Breast epithelium (tissue), 4 donors: ENCODE results near the gene CNEP1R1. TPM values are rescaled to one million over a fixed set of nuclear protein-coding genes. Genes with fewer than 3 reads are reported as not detected.

Experiments used
- DNase-seq, 2 donors: peaks; one replicate each; pipeline ENCODE4 v3.0.0-alpha.2; 2019; ENCODE audit warnings: low spot score in 2 of 2
- H3K27ac ChIP-seq, 2 donors: fragments of 200-600 bp; sonication (generic) in 1 of 2; one replicate each; pipeline ENCODE4 v1.5.1; 2016 to 2019; ENCODE audit warnings: mild to moderate bottlenecking in 1 of 2
- H3K27me3 ChIP-seq, 2 donors: fragments of 200-600 bp; sonication (generic) in 1 of 2; one replicate each; pipeline versions ENCODE4 v1.5.1 to v1.6.0; 2017 to 2019; ENCODE audit warnings: control low read depth in 1 of 2, mild to moderate bottlenecking in 1 of 2
- H3K36me3 ChIP-seq: fragments of 200-600 bp; one replicate; pipeline ENCODE4 v1.5.1; 2019
- H3K4me1 ChIP-seq, 2 donors: fragments of 200-600 bp; sonication (generic); one replicate each; pipeline ENCODE4 v1.5.1; 2016 to 2019; ENCODE audit warnings: control low read depth in 1 of 2
- H3K4me3 ChIP-seq, 3 donors: fragments of 200-600 bp; sonication (generic); 1 replicate in 2 of 3; 2 replicates in 1 of 3; pipeline ENCODE4 v1.5.1; 2016 to 2019; ENCODE audit warnings: mild to moderate bottlenecking in 3 of 3, moderate library complexity in 2 of 3
- H3K9me3 ChIP-seq, 2 donors: fragments of 200-600 bp; sonication (generic) in 1 of 2; one replicate each; pipeline ENCODE4 v1.5.1; 2016 to 2019; ENCODE audit warnings: control low read depth in 1 of 2
- POLR2A ChIP-seq: fragments of 450-650 bp; IDR thresholded peaks from one replicate; pipeline ENCODE4 v1.6.1; 2016; ENCODE audit warnings: antibody characterized with exemption, mild to moderate bottlenecking, moderate library complexity
- POLR2AphosphoS5 ChIP-seq, 3 donors: sonication (generic); formaldehyde crosslinking; IDR thresholded peaks; one replicate each; pipeline ENCODE4 v1.6.1; 2017; ENCODE audit warnings: antibody characterized with exemption in 3 of 3
- intact Hi-C: fragments of 100-400 bp; cut with DNase I; formaldehyde crosslinking; loops from one replicate; pipeline ENCODE4 v1.15.1; 2023; ENCODE audit warnings: low total_unique reads
- total RNA-seq, 3 donors: library from RNA; depleted of rRNA; stranded (reverse); fragments of >200 nt; gene quantifications; one replicate each; pipeline ENCODE4 v1.1.0, GENCODE V29; 2016
- TF ChIP-seq, protein P1 (sequence below), 3 donors: fragments of 450-650 bp; IDR thresholded peaks; one replicate each; pipeline ENCODE4 v1.5.1; 2016 to 2017; ENCODE audit warnings: antibody characterized with exemption in 3 of 3, mild to moderate bottlenecking in 3 of 3, moderate library complexity in 3 of 3

The CNEP1R1 gene
- total RNA-seq, 3 donors from 2014 or later: 16.5 to 20.8 (median 17.4) TPM

DNA sequence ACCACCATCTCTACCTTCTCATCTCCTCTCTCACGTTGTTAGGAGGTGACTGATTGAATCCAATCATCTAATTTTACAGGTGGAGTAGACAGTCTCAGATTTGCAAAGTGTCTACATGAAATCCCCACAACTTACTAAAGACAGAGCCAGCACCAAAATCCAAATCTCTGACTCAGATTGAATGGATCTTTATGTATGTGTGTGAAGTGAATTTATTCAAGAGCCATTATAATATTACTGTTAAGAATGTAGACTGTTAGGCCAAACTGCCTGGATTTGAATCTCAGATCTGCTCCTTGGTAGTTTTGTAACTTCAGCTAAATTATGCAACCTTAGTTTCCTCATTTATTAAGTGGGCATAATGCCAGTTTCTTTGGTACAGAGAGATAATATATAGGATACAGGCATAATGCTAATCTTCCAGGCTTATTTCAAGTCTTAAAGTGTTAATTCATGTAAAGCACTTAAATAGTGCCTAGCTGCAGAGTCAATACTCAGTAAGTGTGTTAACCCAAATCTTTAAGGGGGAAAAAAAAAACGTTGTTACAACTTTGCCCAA lies 12.7 kb downstream of the CNEP1R1 start:
- TF ChIP-seq POLR2AphosphoS5 (IDR thresholded peaks at IDR 0.05) (no peak), POLR2A (no peak)
- TF ChIP-seq, protein P1, sequence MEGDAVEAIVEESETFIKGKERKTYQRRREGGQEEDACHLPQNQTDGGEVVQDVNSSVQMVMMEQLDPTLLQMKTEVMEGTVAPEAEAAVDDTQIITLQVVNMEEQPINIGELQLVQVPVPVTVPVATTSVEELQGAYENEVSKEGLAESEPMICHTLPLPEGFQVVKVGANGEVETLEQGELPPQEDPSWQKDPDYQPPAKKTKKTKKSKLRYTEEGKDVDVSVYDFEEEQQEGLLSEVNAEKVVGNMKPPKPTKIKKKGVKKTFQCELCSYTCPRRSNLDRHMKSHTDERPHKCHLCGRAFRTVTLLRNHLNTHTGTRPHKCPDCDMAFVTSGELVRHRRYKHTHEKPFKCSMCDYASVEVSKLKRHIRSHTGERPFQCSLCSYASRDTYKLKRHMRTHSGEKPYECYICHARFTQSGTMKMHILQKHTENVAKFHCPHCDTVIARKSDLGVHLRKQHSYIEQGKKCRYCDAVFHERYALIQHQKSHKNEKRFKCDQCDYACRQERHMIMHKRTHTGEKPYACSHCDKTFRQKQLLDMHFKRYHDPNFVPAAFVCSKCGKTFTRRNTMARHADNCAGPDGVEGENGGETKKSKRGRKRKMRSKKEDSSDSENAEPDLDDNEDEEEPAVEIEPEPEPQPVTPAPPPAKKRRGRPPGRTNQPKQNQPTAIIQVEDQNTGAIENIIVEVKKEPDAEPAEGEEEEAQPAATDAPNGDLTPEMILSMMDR (IDR thresholded peaks at IDR 0.05): no peak
- intact Hi-C loops: no loop called here
- no peak for DNase-seq
- no peaks in the 10 kb centered on the region for H3K36me3 ChIP-seq
- H3K27me3 ChIP-seq: no peaks in the 10 kb centered on the region
- no peaks in the 10 kb centered on the region for H3K9me3 ChIP-seq
- no peaks in the 10 kb centered on the region for H3K4me1 ChIP-seq
- no peak overlapping the region for H3K4me3 ChIP-seq
- no peak overlapping the region for H3K27ac ChIP-seq

DNA sequence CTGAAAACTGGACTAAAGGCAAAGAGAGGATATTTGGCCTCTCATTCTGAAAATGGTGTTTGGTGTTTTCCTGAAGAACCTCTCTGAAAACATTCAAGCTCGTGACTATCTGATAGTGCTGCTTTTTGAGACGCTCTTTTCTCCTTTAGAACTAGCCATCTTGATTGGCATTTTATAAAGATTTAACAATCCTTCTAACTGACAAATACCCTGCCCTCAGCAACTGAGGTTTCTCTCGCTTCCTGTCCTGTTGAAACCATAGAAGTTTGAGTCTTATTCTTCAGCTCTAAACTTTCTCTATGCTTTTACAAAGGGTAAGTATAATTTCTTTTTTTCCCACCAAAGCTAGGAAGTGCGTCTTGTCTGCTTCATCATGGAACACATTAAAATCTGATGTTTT lies 13.3 kb downstream of the CNEP1R1 start:
- intact Hi-C loops: no loop called here
- H3K4me3 ChIP-seq: no peak overlapping the region
- H3K36me3 ChIP-seq: no peaks in the 10 kb centered on the region
- H3K27ac ChIP-seq: no peak overlapping the region
- no peak for DNase-seq
- TF ChIP-seq POLR2A: no peak
- TF ChIP-seq, protein P1 (IDR thresholded peaks at IDR 0.05): no peak
- TF ChIP-seq POLR2AphosphoS5 (IDR thresholded peaks at IDR 0.05): no peak
- no peaks in the 10 kb centered on the region for H3K9me3 ChIP-seq
- no peaks in the 10 kb centered on the region for H3K27me3 ChIP-seq
- H3K4me1 ChIP-seq: no peaks in the 10 kb centered on the region

DNA sequence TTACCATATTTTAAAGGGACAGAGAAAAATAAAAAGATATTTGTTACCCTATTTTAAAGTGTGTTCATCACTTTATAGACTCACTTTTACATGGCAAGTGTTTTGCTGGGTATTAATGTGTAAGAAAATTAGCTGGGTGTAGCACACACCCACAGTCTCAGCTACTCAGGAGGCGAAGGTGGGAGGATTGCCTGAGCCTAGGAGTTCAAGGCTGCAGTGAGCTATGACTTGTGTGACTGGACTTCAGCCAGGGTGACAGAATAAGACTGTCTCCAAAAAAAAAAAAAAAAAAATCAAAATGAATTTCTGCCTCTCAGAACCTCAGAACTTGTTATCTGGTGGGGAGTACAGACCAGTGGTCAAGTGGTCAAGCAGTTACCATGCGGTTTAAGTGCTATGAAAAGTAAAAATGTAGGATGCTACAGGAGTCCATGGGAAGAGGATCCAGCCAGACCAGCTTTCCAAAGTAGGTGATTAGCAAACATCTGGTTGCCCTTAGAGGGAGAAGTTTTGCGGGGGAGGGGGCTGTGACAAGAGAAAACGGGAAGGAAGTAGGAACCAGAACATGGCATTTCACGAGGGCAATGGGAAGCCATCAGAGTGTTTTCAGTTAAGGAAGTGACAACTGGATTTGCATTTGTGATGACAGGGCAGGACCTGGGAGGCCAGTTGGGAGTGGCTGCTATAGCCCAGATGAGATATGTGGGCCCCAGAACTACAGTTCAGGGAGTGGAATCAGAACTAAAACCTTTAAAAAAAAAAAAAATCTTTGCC lies 13.9 kb downstream of the CNEP1R1 start:
- no peak for TF ChIP-seq POLR2A
- no peak for TF ChIP-seq POLR2AphosphoS5 (IDR thresholded peaks at IDR 0.05)
- TF ChIP-seq, protein P1 (IDR thresholded peaks at IDR 0.05): no peak
- Histone ChIP-seq H3K27me3 (no peaks in the 10 kb centered on the region), H3K36me3 (no peaks in the 10 kb centered on the region), H3K4me1 (no peaks in the 10 kb centered on the region), H3K27ac (no peak overlapping the region), H3K9me3 (no peaks in the 10 kb centered on the region), H3K4me3 (no peak overlapping the region)
- DNase-seq: no peak
- intact Hi-C loops: no loop called here

DNA sequence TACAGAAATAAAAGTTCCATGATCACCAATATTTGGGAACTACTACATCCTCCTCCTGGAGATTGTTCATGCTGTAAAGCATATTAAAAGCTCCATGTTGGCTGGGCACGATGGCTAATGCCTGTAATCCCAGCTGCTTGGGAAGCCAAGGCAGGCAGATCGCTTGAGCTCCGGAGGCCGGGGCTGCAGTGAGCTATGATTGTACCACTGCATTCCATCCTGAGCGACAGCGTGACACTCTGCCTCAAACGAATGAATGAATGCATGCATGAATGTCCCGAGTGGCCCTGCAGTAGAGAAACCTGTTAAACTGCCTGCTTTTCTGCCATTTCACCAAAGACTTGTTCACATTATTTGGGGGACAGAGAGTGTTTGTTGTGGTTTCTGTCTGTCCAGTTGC lies 15.0 kb downstream of the CNEP1R1 start:
- Histone ChIP-seq H3K36me3 (no peaks in the 10 kb centered on the region), H3K4me3 (no peak overlapping the region), H3K4me1 (no peaks in the 10 kb centered on the region), H3K27ac (no peak overlapping the region), H3K27me3 (no peaks in the 10 kb centered on the region), H3K9me3 (no peaks in the 10 kb centered on the region)
- intact Hi-C loops: loop anchor here (10.0 kb wide), 1 partner anchor 1535 kb away; no protein-coding TSS in a partner anchor
- no peak for DNase-seq
- TF ChIP-seq POLR2A: no peak
- TF ChIP-seq POLR2AphosphoS5 (IDR thresholded peaks at IDR 0.05): no peak
- TF ChIP-seq, protein P1 (IDR thresholded peaks at IDR 0.05): no peak

DNA sequence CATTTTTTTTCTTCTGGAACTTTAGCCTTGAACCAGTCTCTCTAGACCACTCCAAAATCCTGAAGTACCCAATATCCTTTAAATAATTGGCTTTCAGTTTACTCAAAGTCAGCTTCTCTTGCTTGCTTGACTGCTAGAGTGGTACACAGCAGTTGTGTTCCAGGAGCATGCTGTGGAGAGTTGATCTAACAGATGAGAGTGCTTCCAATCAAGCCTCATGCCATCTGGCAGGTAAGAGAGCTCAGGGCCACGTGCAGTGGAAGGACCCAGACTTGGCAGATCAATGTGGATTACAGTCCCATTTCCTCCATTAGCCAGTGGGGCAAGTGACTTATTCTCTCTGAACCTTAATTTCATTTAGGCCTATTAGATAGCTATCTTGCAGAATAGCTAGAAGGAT lies 15.7 kb downstream of the CNEP1R1 start:
- TF ChIP-seq, protein P1 (IDR thresholded peaks at IDR 0.05): no peak
- TF ChIP-seq POLR2A (no peak), POLR2AphosphoS5 (IDR thresholded peaks at IDR 0.05) (no peak)
- no peak overlapping the region for H3K27ac ChIP-seq
- intact Hi-C loops: loop anchor here (10.0 kb wide), 1 partner anchor 1536 kb away; no protein-coding TSS in a partner anchor
- no peaks in the 10 kb centered on the region for H3K9me3 ChIP-seq
- H3K4me1 ChIP-seq: no peaks in the 10 kb centered on the region
- H3K27me3 ChIP-seq: no peaks in the 10 kb centered on the region
- DNase-seq: no peak
- H3K4me3 ChIP-seq: no peak overlapping the region
- H3K36me3 ChIP-seq: no peaks in the 10 kb centered on the region
